ENCODE measurements around the gene ELP4.
"Not testable (repeated sequence)": the region's sequence is repeated elsewhere in the genome, so short reads cannot be mapped to it uniquely, and the experiment has no call there.

Gene ELP4

GRCh38 chr11:31555938-31556337 lies 46.4 kb downstream of the ELP4 start:
- DNase-seq = no peak

DNA sequence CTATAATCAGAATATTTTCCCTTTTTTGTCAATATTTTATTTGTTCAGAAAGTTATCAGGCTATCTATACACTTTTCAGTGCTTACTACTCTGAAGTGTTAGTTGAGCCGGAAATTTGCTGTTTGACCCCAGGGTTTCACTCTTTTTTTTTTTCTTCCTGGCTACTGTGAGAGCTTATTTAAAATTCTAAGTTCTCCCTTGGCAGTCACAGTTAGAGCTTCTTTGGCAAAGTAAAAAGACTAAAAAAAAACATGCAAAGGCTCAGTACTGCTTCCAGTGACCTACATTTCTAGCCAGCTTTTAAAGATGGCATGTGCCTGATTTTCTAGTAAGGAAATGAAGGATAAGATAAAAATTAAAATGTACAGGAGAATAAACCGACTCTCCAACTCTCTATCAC lies 48.4 kb downstream of the ELP4 start:
- DNase-seq = no peak

- DNase-seq = no peak
These were observed 51.4 kb downstream of the ELP4 start for GRCh38 chr11:31560842-31561476.

- not testable (repeated sequence) for DNase-seq
These were observed 55.0 kb downstream of the ELP4 start for GRCh38 chr11:31564517-31564916.

- DNase-seq = not testable (repeated sequence)
These were observed 64.6 kb downstream of the ELP4 start for GRCh38 chr11:31574133-31574532.

- not testable (repeated sequence) for DNase-seq
These were observed 66.2 kb downstream of the ELP4 start for GRCh38 chr11:31575764-31576163.

GRCh38 chr11:31579412-31579811 lies 69.8 kb downstream of the ELP4 start:
- not testable (repeated sequence) for DNase-seq

DNA sequence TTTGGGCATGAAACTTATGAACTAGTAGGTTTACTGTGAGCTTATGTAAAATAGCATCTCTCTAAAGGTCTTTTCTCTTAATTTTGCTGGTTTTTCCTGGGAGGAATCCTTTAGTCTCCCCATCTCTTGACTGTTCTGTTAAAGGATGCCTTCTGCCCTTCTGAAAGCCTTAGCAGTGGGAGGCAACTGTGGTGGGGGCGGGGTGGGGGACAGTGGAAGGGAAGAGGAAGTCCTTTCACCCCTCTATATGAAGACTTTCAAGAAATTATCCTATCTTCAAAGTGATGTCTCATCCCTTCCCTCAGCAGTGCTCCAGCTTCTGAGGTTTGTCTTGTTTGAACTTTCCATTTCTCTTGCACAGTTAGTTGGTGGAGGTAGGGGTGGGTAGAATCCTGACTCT lies 73.1 kb downstream of the ELP4 start:
- DNase-seq = no peak

DNA sequence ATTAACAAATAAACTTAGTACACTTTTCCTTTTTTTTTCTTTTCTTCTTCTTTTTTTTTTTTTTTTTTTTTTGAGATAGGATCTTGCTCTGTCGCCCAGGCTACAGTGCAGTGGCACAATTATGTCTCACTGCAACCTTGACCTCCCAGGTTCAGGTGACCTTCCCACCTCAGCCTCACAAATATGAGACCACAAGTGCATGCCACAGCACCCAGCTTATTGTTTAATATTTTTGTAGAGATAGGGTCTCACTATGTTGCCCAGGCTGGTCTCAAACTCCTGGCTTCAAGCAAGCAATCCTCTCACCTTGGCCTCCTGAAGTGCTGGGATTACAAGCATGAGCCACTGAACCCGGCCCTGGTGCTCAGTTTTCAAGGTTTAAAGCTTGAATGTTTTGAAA lies 88.9 kb downstream of the ELP4 start:
- no peak for DNase-seq

GRCh38 chr11:31601635-31602282 lies 92.2 kb downstream of the ELP4 start:
- DNase-seq = no peak

DNA sequence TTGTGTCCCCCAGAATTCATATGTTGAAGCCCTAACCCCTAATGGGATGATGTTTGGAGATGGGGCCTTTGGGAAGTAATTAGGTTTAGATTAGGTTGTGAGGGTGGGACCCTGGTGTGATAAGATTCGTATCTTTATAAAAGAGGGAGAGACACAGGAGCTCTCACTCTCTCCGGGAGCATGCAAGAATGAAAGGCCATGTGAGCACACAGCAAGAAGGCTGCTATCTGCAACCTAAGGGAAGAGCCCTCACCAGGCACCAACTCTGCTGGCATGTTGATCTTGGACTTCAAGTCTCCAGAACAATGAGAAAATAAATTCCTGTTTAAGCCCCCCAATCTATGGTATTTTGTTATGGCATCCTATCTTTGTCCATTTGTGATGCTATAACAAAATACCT lies 97.3 kb downstream of the ELP4 start:
- DNase-seq = no peak

DNA sequence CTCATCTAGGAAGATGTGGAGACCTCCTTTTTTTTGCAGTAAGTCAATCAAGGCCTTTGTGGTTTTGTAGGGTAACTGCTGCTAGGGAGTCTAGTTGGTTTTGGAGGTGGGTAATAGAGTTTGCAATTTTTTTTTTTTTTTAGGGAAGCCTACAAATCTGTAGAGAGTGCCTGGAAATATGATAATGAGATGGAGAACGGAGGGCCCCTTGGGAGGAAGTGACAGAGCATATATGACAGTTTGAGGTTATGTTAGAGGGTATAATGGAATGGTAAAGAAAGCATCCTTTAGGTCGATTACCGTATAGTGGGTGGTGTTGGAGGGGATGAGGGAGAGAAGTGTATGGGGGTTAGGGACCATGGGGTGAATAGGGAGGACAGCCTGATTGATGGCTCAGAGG lies 98.3 kb downstream of the ELP4 start:
- no peak for DNase-seq

GRCh38 chr11:31608995-31609394 lies 99.4 kb downstream of the ELP4 start:
- no peak for DNase-seq

DNA sequence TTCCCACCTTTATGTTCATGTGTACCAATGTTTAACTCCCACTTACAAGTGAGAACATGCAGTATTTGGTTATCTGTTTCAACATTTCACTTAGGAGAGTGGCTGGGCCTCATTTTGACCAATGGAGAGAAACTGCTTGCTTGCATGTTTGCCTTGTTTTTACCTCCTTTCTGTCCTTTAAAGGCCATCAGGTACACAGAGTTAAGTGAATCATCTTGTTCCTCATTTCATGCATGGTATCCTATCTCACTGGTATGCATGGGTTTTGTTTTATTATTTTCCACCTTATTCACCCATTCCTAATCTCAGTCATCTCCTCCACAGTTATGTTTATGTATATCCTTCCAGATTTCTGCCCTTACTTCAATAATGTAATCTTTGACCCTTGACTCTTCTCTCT lies 101.0 kb downstream of the ELP4 start:
- no peak for DNase-seq

DNA sequence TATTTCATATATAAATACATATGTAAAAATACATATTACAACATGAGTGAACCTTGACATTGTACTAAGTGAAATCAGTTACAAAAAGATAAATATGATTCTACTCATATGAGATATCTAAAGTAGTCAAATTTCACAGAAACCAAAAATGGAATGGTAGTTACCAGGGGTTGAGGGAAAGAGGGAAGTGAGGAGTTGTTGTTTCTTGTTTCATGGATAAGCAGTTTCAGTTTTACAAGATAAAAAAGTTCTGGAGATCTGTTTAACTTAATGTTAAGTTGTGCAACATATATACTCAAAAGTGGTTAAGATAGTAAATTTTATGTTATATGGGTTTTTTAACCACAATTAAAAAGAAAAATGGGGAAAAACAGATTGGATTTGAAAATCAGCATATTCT lies 107.7 kb downstream of the ELP4 start:
- DNase-seq = no peak

DNA sequence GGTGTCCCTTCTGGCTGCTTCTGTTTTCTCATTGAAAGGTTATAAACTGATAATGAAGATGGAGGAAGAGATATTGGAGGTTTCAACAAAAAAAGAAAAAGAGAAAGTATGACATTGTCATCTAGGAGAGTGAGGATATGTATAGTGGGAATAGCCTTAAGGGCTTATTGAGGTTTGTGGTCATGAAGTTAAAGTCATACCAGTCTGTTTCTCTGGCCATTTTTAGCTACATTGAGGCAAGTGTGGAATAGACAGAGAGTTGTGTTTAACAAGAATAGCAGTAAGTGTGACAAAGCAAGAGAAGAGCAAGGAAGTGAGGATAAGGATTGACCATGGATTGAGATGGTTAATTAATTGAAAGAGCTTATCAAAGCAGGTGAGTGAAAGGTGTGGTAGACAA lies 110.4 kb downstream of the ELP4 start:
- DNase-seq = no peak

DNA sequence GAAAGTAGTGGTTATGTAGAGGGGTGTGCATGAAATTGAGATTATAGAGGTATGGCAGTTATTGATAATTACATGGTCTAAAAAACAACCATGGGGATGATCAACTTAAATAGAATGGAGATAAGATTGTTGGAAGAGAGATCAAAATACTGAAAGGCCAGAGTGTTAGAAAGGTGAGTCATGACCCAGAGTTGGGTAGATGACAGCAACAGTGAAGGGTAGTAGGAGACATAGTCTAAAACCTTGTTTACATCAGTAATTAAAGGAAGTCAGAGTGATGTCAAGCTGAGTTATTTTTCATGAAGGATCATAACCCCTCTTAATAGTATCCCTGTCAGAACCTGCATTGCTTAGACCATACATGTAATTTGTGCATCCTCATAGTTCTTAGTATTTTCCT lies 110.9 kb downstream of the ELP4 start:
- no peak for DNase-seq

- DNase-seq = no peak
These were observed 116.3 kb downstream of the ELP4 start for GRCh38 chr11:31625868-31626267.

- DNase-seq = no peak
These were observed 118.5 kb downstream of the ELP4 start for GRCh38 chr11:31628111-31628510.

GRCh38 chr11:31636983-31637382 lies 127.4 kb downstream of the ELP4 start:
- peak; percentile 79 for DNase-seq

DNA sequence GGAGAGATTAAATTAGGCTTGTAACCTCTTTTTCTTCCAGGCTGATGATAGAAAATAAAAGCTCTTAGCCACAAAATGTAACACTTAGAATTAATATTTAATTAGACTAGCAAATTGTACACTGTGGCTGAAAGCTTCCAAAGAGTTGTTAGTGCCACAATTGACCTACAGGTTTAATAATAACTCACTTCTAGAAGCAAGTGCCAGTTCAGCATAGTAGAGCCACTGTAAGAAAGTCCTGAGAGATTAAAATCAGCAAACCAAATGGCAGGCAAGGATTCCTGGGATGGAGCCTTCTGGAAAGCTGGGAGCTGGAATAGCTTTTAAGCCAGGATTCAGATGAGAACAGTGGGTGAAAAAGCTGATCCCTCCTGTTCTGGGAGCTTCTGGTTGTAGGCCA lies 131.0 kb downstream of the ELP4 start:
- DNase-seq = peak; percentile 9

DNA sequence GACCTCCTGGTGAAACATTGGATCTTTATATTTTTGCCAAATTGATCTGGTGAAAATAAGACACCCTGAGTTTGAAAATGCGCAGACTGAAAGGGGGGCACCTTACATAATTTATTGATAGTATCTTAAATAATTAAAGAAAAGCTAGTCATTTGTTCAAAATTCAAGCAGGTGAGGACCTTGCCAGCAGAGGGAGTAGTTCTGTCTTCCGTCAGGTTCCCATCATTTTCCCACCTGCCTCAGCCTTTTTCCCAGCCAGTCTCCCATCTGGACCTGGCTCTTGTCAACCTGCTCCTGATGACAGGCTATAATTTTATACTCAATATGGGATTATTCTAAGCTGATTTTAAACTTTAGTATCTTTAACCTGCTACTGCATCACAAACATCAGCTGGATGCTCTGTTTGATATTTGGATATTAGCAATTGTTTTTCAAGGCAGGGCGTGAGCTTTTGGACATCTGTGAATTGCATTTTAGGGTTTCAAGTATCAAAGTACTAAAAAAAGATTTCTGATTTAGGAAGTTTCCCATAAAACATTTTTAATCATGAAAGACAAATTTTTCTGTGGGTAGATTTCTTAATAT lies 132.0 kb downstream of the ELP4 start:
- peak; percentile 78 for DNase-seq

DNA sequence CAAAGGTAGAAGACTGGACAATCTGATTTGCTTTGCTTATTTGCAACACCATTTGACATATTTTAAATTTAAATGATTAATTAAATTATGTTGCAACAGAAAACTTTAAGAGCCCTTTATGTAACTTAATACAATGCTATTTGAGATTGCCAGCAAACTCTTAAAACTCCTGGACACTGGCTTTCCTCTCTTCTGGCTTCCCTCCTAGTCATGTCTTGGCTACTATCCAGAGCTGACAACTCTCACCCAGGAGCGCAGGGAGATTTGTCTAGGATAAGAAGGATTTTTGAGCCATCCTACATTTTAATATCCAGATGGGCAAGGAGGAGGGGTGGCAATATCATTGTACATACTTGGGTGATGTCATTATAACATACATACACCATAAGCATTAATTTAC lies 134.3 kb downstream of the ELP4 start:
- DNase-seq = no peak

GRCh38 chr11:31645747-31646146 lies 136.2 kb downstream of the ELP4 start:
- no peak for DNase-seq

DNA sequence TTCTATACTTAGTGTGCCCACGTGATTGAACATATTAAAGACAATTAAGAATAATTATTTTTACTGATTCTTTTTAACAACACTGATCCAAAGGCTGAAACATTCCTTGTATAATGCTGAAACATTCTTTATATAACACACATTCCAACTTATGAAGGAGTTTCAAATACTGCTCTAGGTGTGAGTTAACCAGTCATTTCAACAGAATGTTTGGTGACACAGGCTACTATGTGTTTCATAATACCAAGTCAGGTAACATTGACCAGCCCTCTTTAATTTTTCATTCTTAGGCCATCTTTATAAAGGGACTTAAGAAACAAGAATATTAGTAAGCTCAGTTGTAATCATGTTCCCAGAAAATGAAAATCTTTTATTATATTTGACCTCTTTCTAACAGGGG lies 136.6 kb downstream of the ELP4 start:
- no peak for DNase-seq

Data from NCI-H1694 (cell line).